NCI-H526 (cell line): ENCODE results near the gene OCSTAMP.
A peak's percentile ranks its signal among the peaks of the same experiment; 100 is the strongest.

Source experiments
- DNase-seq, 2 experiments: peaks; one replicate each; lab custom pipeline; 2025; lab: John Stamatoyannopoulos, UW

OCSTAMP gene

GRCh38 chr20:46519471-46520068 lies 30.9 kb downstream of the OCSTAMP start:
- DNase-seq: peak in 1 of 2 experiments; percentile 3

- DNase-seq: peak; percentile 72 to 91
These were observed 37.3 kb downstream of the OCSTAMP start, which contains the start of gene ZNF334 for GRCh38 chr20:46512943-46513844. Gene ZNF334 (minus strand): TSS chr20:46513559. CDS start chr20:46512102, 1,457 bp downstream.

GRCh38 chr20:46509523-46509922 lies 40.9 kb downstream of the OCSTAMP start:
- DNase-seq: no peak

- DNase-seq: no peak
These were observed 42.6 kb downstream of the OCSTAMP start for GRCh38 chr20:46507760-46508407.

- DNase-seq: no peak
These were observed 44.9 kb downstream of the OCSTAMP start for GRCh38 chr20:46505506-46505905.

GRCh38 chr20:46501961-46502360 lies 48.5 kb downstream of the OCSTAMP start:
- no peak for DNase-seq

DNA sequence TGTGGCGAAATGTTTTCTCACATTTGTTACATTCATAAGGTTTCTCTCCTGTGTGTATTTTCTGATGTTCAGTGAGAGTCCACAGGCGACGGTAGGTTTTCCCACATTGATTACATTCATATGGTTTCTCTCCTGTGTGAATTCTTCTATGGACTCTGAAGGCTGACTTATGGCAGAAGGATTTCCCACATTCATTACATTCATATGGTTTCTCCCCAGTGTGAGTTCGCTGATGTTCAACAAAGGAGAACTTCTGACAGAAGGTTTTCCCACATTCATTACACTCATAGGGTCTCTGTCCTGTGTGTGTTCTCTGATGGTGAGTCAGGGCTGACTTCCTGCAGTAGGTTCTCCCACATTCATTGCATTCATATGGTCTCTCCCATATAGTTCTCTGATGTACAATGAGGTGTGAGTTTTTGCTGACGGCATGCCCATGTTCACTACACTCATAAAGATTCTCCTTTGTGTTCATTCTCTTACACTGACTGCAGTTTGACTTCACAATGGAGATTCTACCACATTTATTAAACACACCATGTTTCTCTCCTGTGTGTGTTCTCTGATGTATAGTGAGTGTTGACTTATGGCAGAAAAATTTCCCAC lies 49.0 kb downstream of the OCSTAMP start:
- DNase-seq: no peak

- DNase-seq: no peak
These were observed 56.4 kb downstream of the OCSTAMP start for GRCh38 chr20:46494077-46494476.

DNA sequence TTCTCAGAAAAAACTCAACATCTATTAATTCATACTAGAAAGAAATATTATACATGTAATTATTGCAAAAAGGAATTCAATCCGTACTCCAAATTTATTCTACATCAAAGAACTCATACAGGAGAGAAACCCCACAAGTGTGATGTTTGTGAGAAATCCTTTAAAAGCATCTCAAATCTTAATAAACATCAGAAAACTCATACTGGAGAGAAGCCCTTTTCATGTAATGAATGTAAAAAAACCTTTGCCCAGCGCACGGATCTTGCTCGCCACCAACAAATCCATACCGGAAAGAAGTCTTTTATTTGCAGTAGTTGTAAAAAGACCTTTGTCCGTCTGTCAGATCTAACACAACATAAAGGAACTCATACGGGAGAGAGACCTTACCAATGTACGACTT lies 59.1 kb downstream of the OCSTAMP start:
- DNase-seq: no peak
